ENCODE results near the gene CFAP92.
"Not testable (repeated sequence)": the region's sequence is repeated elsewhere in the genome, so short reads cannot be mapped to it uniquely, and the experiment has no call there.

CFAP92 gene

DNA sequence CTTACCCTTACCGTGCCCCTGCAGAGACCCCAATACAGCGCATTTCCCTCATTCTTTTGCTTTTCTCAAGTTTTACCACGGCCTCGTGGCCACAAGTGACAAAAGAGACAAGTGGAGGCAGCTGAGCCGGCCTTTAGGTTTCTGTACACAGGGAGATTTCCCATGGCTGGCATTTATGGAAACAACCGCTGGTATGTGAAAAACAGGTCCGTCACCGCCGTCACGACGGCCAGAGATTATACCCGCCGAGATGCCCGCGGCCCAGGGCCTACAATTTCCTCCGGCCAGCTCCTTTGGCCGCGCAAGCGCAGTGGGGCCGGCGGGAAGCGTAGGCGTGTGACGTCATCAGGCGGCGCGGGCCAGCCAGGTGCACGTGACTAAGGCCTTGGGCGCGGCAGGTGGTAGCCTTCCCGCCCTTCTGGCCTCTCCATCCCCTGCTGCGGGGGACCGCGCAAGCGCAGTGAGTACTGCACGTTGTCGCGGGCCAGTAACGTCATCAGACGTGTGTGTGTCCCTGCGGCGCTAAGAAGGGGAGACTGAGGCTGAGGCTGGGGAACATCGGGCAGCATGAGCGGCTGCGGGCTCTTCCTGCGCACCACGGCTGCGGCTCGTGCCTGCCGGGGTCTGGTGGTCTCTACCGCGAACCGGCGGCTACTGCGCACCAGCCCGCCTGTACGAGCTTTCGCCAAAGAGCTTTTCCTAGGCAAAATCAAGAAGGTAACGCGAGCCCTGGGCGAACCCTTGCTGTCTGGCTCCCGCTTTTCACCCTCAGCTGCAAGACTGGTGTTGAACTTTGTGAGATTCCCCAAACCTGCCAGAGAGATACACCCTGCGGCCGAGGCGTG is 114.5 kb downstream of the CFAP92 start, which contains the start of gene ACAD9:
TSS of gene ACAD9 (plus strand) at position 496 of the 845 bp plus-strand sequence. CDS start at position 568, 72 bp downstream.
- H3K4me1 Mint-ChIP-seq, result peaks cover 28% of the 10 kb centered on the region
- H3K4me3 Mint-ChIP-seq, result peak within 1 kb of the TSS; percentile 84
- peaks cover 10% of the 10 kb centered on the region for H3K36me3 Mint-ChIP-seq
- no peaks in the 10 kb centered on the region for H3K9me3 Mint-ChIP-seq
- H3K27ac Mint-ChIP-seq, result peak within 1 kb of the TSS; percentile 91
- peak; percentile 95 for ATAC-seq (ENCODE audit: low read depth)
- H3K27me3 Mint-ChIP-seq, result no peaks in the 10 kb centered on the region
- DNase-seq (ENCODE audit: low spot score in 2 of 2), result peak; percentile 98 to 99

DNA sequence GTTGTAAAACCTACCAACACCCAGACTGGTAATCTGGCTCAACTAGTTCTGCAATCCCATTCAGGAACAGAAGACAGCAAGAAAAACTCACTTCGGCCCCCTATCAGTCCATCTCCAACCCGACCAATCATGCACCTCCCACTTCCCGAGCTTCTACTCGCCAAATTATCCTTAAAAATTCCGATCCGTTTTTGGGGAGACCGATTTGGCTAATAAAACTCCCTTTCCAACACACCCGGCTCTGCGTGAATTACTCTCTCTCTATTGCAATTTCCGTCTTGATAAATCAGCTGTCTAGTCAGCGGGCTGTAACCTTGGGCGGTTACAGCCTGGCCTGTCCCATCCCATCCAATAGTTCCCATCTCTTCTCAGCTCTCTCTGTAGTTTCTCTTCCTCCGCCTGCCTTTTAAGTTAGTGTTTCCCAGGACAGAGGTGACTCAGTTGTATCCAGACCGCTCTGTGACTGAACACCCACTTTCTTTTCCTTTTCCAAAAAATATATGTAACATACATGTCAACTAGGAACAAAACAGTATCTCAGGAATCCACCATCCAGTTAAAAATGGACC is 115.2 kb downstream of the CFAP92 start:
- peak overlapping the region; percentile 84 for H3K4me3 Mint-ChIP-seq
- H3K4me1 Mint-ChIP-seq, result peaks cover 23% of the 10 kb centered on the region
- no peaks in the 10 kb centered on the region for H3K9me3 Mint-ChIP-seq
- peak; percentile 14 for ATAC-seq (ENCODE audit: low read depth)
- H3K36me3 Mint-ChIP-seq, result peaks cover 4% of the 10 kb centered on the region
- no peaks in the 10 kb centered on the region for H3K27me3 Mint-ChIP-seq
- peak overlapping the region; percentile 91 for H3K27ac Mint-ChIP-seq
- DNase-seq (ENCODE audit: low spot score in 2 of 2), result peak in 1 of 2 donors; percentile 17

DNA sequence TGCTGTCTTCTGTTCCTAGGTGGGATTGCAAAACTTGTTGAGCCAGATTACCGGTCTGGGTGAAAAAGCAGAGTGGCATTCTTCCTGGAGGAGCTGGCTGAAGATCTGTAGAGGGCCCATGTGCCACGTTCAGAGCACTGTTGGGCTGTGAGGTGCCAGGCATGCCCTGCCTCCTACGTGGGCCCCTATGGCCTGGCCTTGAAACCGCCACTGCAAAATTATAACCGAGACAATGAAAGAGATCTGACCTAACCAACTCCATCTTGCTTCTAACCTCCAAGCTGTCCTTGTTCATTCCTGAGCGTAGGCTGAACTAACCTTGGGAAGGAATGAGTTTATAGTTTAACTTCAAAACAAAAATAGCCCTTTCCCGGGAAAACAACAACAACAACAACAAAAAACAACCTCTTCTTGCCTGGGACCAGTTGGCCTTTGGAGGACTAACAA is 115.8 kb downstream of the CFAP92 start:
- Mint-ChIP-seq H3K27ac (peak overlapping the region; percentile 91), H3K36me3 (peaks cover 4% of the 10 kb centered on the region), H3K4me3 (no peak overlapping the region), H3K9me3 (no peaks in the 10 kb centered on the region), H3K27me3 (no peaks in the 10 kb centered on the region), H3K4me1 (peaks cover 23% of the 10 kb centered on the region)
- no peak for ATAC-seq (ENCODE audit: low read depth)
- no peak for DNase-seq (ENCODE audit: low spot score in 2 of 2)

DNA sequence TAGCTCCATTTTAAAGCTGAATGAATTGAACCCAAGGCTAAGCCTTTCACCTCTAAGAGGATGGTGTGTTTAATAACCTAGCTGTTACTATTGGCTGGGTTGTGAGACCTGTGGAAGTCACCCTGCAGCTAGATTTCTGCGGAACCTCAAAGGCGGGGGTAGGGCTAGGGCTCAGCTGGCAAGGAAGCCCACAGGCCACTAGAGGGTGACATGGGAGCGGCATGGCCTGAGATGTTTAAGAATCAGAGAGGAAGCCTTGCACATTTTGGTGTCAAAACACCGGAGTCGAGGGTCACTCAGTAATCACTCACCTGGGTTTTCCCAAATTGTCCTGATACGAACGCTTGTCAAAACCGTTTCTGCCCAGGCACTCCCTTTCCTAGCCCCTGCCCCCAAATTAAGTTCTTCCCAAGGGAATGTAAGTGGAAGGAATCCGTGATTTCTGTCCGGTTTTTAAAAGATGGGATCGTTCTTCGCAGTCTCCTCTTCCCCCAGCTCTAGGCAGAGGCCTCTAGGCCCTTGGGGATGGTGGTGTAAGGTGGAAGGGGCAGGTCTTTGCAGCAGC is 118.2 kb downstream of the CFAP92 start:
- H3K4me3 Mint-ChIP-seq, result no peak overlapping the region
- H3K36me3 Mint-ChIP-seq, result no peaks in the 10 kb centered on the region
- no peak overlapping the region for H3K27ac Mint-ChIP-seq

DNA sequence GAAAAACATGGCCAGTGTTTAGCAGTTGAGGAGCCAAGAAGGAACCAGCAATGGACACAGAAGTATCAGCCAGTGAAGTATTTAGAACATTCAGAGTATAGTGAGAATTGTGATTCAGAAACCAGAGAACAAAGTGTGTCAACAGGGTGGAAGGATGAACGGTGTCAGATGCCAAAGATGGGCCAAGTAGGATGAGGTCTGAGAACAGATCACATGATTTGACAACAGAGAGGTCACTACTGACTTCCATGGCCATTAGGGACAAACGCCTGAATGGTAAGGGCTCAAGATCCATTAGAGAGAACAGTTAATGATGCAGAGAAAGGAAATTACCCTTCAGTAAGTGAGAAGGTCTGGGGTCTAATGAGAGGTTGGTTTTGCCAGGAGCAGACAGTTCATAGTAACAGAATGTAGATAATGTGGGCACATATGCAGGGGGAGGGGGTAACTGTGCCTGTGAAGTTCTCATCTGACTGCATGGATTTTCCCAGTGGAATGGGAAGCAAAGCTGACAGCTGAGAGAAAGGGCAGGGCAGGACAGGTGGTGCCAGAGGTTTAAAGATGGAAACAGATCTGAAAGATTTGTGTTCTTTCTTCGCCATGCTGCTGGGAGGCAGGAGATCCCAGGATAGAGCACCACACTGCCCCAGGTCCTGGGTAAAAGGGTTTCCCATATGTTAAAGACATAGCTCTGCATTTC is 119.2 kb downstream of the CFAP92 start:
- Mint-ChIP-seq H3K27me3 (no peaks in the 10 kb centered on the region), H3K4me1 (peaks cover 6% of the 10 kb centered on the region), H3K27ac (no peak overlapping the region), H3K36me3 (peaks cover 2% of the 10 kb centered on the region), H3K4me3 (no peak overlapping the region), H3K9me3 (no peaks in the 10 kb centered on the region)
- DNase-seq (ENCODE audit: low spot score in 2 of 2) (no peak), ATAC-seq (ENCODE audit: low read depth) (no peak)

More for the DNA sequence above, 118.2 kb downstream of the CFAP92 start:
- Mint-ChIP-seq H3K9me3 (no peaks in the 10 kb centered on the region), H3K4me1 (peaks cover 9% of the 10 kb centered on the region), H3K27me3 (no peaks in the 10 kb centered on the region)
- ATAC-seq (ENCODE audit: low read depth), result no peak
- peak in 1 of 2 donors; percentile 16 for DNase-seq (ENCODE audit: low spot score in 2 of 2)

DNA sequence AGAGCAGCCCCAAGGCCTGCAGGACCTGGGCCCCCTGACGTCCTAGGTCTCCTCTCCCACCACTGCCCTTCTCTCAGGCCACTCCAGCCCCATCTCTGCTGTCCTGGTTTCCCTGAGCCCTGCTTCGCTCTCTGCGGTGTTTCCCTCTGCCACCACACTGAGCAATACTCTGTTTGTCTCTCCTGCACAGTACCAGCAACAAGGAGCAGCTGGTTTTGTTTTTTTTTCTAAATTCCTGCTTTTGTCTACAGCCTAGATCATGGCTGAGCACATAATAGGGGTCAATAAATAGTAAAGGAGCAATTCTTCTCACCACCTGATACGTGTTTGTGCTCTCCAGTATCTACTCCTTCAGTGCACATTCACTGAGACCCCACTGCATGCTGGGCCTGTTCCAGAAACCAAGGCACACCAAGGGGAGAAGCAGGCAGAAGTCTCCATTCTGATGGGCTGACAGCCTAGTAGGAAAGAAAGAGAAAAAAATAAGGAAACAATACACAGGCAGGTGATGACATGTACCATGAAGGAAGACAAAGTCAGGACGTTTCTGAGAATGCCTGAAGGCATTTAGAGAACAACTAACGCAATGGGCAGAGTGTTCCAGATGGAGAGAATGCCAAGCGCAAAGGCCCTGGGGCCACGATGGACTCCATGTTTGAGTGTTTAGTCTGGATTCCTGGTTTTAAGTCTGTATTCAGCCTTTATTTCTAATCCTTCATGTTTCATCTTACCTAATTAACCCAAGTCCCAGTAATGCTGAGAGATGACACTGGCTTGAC is 120.4 kb downstream of the CFAP92 start:
- Mint-ChIP-seq H3K9me3 (no peaks in the 10 kb centered on the region), H3K36me3 (peaks cover 2% of the 10 kb centered on the region), H3K4me3 (no peak overlapping the region), H3K27ac (no peak overlapping the region), H3K4me1 (no peaks in the 10 kb centered on the region), H3K27me3 (no peaks in the 10 kb centered on the region)
- DNase-seq (ENCODE audit: low spot score in 2 of 2) (no peak), ATAC-seq (ENCODE audit: low read depth) (no peak)

DNA sequence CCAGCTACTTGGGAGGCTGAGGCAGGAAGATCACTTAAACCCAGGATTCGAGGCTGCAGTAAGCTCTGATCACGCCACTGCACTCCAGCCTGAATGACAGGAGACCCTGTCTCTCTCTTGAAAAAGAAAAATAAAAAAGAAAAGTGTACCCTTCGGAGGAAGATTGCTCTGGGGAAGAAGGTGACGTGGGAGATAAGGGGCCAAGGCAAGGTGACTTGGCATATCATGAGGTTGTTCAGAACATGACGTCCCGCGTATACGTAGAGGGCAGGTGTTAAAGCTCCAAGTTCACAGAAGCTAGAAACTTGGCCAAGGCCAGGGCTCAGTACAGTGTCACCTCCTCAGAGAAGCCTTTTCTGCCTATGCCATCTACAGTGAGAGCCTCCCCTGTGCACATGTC is 121.1 kb downstream of the CFAP92 start:
- no peak overlapping the region for H3K27ac Mint-ChIP-seq
- H3K4me1 Mint-ChIP-seq, result no peaks in the 10 kb centered on the region
- no peak for DNase-seq (ENCODE audit: low spot score in 2 of 2)
- H3K9me3 Mint-ChIP-seq, result no peaks in the 10 kb centered on the region
- peaks cover 2% of the 10 kb centered on the region for H3K36me3 Mint-ChIP-seq
- no peak for ATAC-seq (ENCODE audit: low read depth)
- H3K4me3 Mint-ChIP-seq, result no peak overlapping the region
- H3K27me3 Mint-ChIP-seq, result no peaks in the 10 kb centered on the region

DNA sequence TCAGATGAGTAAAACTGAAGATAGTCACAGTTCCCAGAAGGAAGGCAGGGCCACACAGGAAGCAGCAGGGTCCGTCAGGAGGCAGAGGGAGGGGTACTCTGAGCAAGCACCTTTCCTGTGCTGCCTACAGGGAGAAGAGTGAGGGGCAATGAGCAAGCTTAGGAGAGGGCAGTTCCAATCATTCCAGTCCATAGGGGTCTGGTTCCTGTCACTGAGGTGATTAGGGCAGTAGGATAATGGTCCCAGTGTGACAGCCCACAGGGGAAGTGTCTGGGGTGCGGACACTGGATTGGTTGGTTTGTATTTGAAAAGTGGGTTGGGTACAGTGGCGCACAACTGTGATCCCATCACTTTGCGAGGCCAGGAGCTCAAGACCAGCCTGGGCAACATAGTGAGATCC is 121.6 kb downstream of the CFAP92 start:
- Mint-ChIP-seq H3K9me3 (no peaks in the 10 kb centered on the region), H3K36me3 (peaks cover 2% of the 10 kb centered on the region), H3K4me1 (no peaks in the 10 kb centered on the region), H3K4me3 (no peak overlapping the region), H3K27ac (no peak overlapping the region), H3K27me3 (no peaks in the 10 kb centered on the region)
- DNase-seq (ENCODE audit: low spot score in 2 of 2) (no peak), ATAC-seq (ENCODE audit: low read depth) (no peak)

DNA sequence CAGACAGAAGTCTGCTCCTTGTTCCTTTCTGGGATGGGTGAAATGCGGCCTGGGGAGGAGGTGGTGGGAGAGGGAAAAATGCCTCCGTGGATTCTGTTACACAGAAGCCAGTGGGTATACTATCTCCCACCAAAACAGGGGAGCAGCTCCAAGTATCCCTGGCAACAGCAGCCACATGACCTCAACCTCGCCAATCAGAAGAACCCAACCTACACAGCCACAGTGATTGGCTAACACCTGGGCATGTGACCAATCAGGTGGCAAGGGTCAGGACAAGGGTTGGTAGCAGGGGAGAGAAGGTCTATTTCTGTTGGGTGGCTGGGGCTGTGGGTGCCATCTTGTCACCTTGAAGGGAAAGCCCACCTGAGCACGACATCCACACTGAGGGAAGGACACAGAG is 123.5 kb downstream of the CFAP92 start:
- no peak overlapping the region for H3K4me3 Mint-ChIP-seq
- no peaks in the 10 kb centered on the region for H3K9me3 Mint-ChIP-seq
- no peak overlapping the region for H3K27ac Mint-ChIP-seq
- no peak for DNase-seq (ENCODE audit: low spot score in 2 of 2)
- no peaks in the 10 kb centered on the region for H3K27me3 Mint-ChIP-seq
- no peaks in the 10 kb centered on the region for H3K4me1 Mint-ChIP-seq
- H3K36me3 Mint-ChIP-seq, result peaks cover 2% of the 10 kb centered on the region
- no peak for ATAC-seq (ENCODE audit: low read depth)

DNA sequence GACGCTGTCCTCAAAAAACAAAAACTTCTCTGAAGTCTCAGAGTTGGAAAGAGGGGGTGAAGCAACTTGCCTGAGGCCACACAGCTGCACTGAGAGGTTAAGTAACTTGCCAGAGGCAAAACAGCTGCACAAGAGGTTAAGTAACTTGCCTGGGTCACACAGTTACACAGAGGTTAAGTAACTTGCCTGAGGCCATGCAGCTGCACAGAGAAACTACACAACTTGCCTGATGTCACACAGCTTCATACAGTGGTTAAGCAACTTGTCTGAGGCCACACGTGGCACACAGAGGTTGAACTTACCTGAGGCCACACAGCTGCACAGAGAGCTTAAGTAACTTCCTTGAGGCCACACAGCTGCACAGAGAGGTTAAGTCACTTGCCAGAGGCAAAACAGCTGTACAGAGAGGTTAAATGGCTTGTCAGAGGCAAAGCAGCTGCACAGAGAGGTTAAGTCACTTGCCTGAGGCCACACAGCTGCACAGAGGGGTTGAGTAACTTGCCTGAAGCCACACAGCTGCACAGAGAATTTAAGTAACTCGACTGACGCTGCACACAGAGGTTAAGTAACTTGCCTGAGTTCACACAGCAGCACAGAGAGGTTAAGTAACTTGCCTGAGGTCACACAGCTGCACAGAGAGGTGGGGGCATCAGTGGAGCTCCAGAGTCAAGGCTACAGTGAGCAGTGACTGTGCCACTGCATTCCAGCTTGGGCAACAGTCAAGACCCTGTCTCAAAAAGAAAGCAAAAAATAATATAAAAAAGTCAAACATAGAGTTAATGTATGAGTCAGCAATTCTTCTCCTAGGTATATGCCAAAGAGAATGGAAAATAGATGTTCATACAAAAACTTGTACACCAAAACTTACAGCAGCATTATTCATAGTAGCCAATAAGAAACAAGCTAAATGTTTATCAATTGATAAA is 126.4 kb downstream of the CFAP92 start:
- no peak for DNase-seq (ENCODE audit: low spot score in 2 of 2)
- Mint-ChIP-seq H3K4me3 (no peak overlapping the region), H3K27me3 (peaks cover 2% of the 10 kb centered on the region), H3K27ac (no peak overlapping the region), H3K9me3 (no peaks in the 10 kb centered on the region), H3K4me1 (no peaks in the 10 kb centered on the region), H3K36me3 (peaks cover 2% of the 10 kb centered on the region)
- no peak for ATAC-seq (ENCODE audit: low read depth)

DNA sequence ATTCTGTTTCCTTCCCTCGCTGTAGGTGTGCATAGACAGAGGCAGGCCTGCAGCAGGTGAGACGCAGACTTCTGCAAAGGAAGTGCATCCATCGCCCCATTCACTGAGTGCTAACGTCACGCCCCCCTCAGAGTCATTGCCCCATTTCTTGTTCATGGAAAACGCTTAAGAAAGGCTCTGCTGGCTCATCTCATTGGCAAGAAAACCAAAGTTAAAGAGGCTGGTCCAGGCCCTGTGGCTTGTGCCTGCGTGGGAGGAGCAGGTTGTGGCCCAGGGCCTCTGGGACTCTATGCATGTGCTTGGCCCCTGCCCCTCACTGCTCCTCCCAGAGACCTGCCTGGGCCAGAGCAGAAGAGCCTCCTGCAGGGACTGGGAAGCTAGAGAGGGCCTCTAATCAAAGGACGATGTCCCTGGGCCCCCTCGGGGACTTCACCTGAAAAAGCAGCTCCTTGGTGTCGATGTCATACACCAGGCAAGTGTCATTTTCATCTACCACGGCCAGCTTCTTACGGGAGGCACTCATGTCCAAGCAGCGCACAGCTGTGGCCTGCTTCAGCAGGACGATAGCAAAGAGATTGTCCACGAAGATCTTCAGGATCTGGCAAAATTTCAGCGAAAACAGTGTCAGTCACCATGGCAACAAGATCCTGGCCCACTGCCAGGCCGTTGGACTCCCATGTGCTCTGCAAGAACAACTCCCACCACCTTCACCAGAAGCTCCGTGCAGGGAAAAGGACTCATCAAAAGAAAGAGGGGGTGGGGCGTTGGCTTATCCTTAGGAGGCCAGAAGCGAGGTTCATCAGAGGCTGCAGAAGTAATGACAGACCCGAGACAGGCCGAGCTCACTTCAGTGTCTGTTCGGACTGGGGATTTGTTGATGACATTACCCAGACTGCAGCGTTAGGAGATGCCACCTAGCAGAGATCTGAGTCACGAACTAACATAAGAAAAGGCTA is 128.7 kb downstream of the CFAP92 start:
- H3K36me3 Mint-ChIP-seq; H3K9me3 Mint-ChIP-seq; ATAC-seq (ENCODE audit: low read depth); H3K27ac Mint-ChIP-seq; H3K4me3 Mint-ChIP-seq; H3K4me1 Mint-ChIP-seq; H3K27me3 Mint-ChIP-seq; DNase-seq (ENCODE audit: low spot score in 2 of 2): not testable (repeated sequence)

DNA sequence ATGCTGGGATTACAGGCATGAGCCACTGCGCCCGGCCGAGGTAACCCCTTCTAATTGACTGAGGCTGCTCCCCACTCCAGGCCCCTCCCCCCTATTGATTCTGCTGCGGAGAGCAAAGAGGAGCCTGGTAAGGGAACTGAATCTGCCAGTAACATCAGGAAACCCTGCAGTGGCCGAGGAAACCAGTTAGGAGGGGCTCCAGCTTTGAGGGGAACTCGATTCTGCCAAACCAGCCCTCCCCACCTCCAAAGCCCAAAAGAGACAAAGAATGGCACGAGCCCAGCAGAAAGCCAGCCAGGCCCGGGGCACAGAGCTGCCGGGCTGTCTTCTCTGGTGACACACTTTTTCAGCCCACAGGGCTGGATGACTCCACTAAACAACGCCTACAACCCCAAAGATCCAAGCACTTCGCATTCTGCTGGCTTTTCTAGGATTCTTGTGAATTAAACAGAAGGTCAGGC is 129.5 kb downstream of the CFAP92 start:
- Mint-ChIP-seq H3K27ac (no peak overlapping the region), H3K4me3 (no peak overlapping the region)

More for the DNA sequence above, 129.5 kb downstream of the CFAP92 start:
- peaks cover 2% of the 10 kb centered on the region for H3K9me3 Mint-ChIP-seq
- no peaks in the 10 kb centered on the region for H3K4me1 Mint-ChIP-seq
- ATAC-seq (ENCODE audit: low read depth), result no peak
- no peak for DNase-seq (ENCODE audit: low spot score in 2 of 2)
- peaks cover 2% of the 10 kb centered on the region for H3K27me3 Mint-ChIP-seq
- peaks cover 8% of the 10 kb centered on the region for H3K36me3 Mint-ChIP-seq
